ENCODE results near the gene FOXRED2. TPM values are rescaled to one million over a fixed set of nuclear protein-coding genes. Genes with fewer than 3 reads are reported as not detected.

FOXRED2 gene
- 1 to 10 TPM; 2.0 to 4.9 TPM for total RNA-seq

- no peak for TF ChIP-seq CTCF (IDR thresholded peaks at IDR 0.05)
- peak; percentile 67 to 85 (median 73) for TF ChIP-seq POLR2A (IDR thresholded peaks at IDR 0.05)
- intact Hi-C loops (cut with DNase I), result no loop called here
- peaks cover 28% of the 10 kb centered on the region for H3K4me1 ChIP-seq
- ATAC-seq, result peak; percentile 94
- H3K9me3 ChIP-seq, result no peaks in the 10 kb centered on the region
- peak; percentile 91 to 92 (median 92) for DNase-seq
- peak within 1 kb of the TSS; percentile 23 to 35 for H3K4me3 ChIP-seq
- H3K27ac ChIP-seq, result peak within 1 kb of the TSS; percentile 57 to 85 (median 70)
- no peaks in the 10 kb centered on the region for H3K27me3 ChIP-seq
- peaks cover 0 to 9% of the 10 kb centered on the region in 2 donors for H3K36me3 ChIP-seq (replicated peaks in 1 of 2; ENCODE audit: insufficient read depth in 1 of 2, low read depth in 2 of 2)
- WGBS, 2 donors, result 5 to 27% methylated on average over 12 to 75 of the region's 75 CpGs
These were observed at the start of gene FOXRED2 for GRCh38 chr22:36506637-36507517. FOXRED2 (minus strand) TSS chr22:36507040; CDS start chr22:36506422, 618 bp downstream.

GRCh38 chr22:36554098-36554497, 47.3 kb upstream of the FOXRED2 start:
- 31 to 63% methylated on average over 4 to 5 of the region's 5 CpGs for WGBS, 2 donors
- H3K4me3 ChIP-seq, result no peak overlapping the region
- TF ChIP-seq POLR2A (IDR thresholded peaks at IDR 0.05) (no peak), CTCF (IDR thresholded peaks at IDR 0.05) (no peak)
- no peak for DNase-seq
- H3K36me3 ChIP-seq (replicated peaks in 1 of 2; ENCODE audit: insufficient read depth in 1 of 2, low read depth in 2 of 2), result no peaks in the 10 kb centered on the region
- ATAC-seq, result no peak
- intact Hi-C loops (cut with DNase I), result no loop called here
- no peaks in the 10 kb centered on the region for H3K9me3 ChIP-seq
- no peak overlapping the region for H3K27ac ChIP-seq
- no peaks in the 10 kb centered on the region for H3K27me3 ChIP-seq
- H3K4me1 ChIP-seq, result no peaks in the 10 kb centered on the region

GRCh38 chr22:36552289-36552688, 45.4 kb upstream of the FOXRED2 start:
- DNase-seq, result no peak
- no peak overlapping the region for H3K4me3 ChIP-seq
- no peaks in the 10 kb centered on the region for H3K27me3 ChIP-seq
- H3K27ac ChIP-seq, result no peak overlapping the region
- H3K4me1 ChIP-seq, result no peaks in the 10 kb centered on the region
- 36 to 75% methylated on average over 1 of the region's 1 CpG for WGBS, 2 donors
- intact Hi-C loops (cut with DNase I), result no loop called here
- TF ChIP-seq POLR2A (IDR thresholded peaks at IDR 0.05), result no peak
- TF ChIP-seq CTCF (IDR thresholded peaks at IDR 0.05), result no peak
- no peaks in the 10 kb centered on the region for H3K36me3 ChIP-seq (replicated peaks in 1 of 2; ENCODE audit: insufficient read depth in 1 of 2, low read depth in 2 of 2)
- ATAC-seq, result no peak
- H3K9me3 ChIP-seq, result no peaks in the 10 kb centered on the region

GRCh38 chr22:36550701-36551495, 44.1 kb upstream of the FOXRED2 start:
- ATAC-seq (no peak), DNase-seq (no peak)
- Histone ChIP-seq H3K27ac (no peak overlapping the region), H3K9me3 (no peaks in the 10 kb centered on the region), H3K4me1 (peaks cover 3% of the 10 kb centered on the region), H3K27me3 (no peaks in the 10 kb centered on the region), H3K4me3 (no peak overlapping the region), H3K36me3 (replicated peaks in 1 of 2; ENCODE audit: insufficient read depth in 1 of 2, low read depth in 2 of 2) (no peaks in the 10 kb centered on the region)
- WGBS, 2 donors, result 31 to 37% methylated on average over 11 to 13 of the region's 13 CpGs
- TF ChIP-seq CTCF (IDR thresholded peaks at IDR 0.05) (no peak), POLR2A (IDR thresholded peaks at IDR 0.05) (no peak)
- intact Hi-C loops (cut with DNase I), result no loop called here

Data from body of pancreas (tissue), 4 donors.